A673 (cell line): ENCODE data around the gene C4BPA. TPM values are rescaled to one million over a fixed set of nuclear protein-coding genes. Genes with fewer than 3 reads are reported as not detected.

Experiments used
- BruUV-seq: library from RNA; stranded (reverse); fragments of 400-500 nt; replicated peaks from 2 replicates; lab custom pipeline; 2021; lab: Mats Ljungman, UMichigan
- CTCF ChIA-PET: fragments of 300-600 bp; sonication (Branson Sonifier 250); formaldehyde crosslinking; loops from one replicate; lab custom pipeline; 2022; ENCODE audit warnings: antibody characterized with exemption; lab: Charles Lee
- POLR2A ChIA-PET: fragments of 300-600 bp; sonication (Branson Sonifier 250); formaldehyde crosslinking; loops from one replicate; lab custom pipeline; 2022; ENCODE audit warnings: antibody characterized with exemption; ENCODE audit not compliant: low non-redundant PET; lab: Charles Lee
- DNase-seq: peaks from one replicate; pipeline ENCODE4 v3.0.0-alpha.2; 2015; ENCODE audit warnings: low spot score
- H3K27ac ChIP-seq: fragments of 200-600 bp; sonication (generic); 2 replicates; pipeline ENCODE4 v1.5.1; 2016; ENCODE audit warnings: mixed run types, low read depth, mild to moderate bottlenecking, mixed read lengths, antibody characterized with exemption, low read length; ENCODE audit not compliant: poor library complexity, severe bottlenecking
- H3K27me3 ChIP-seq: fragments of 200-600 bp; sonication (generic); replicated peaks from 2 replicates; pipeline ENCODE4 v1.6.1; 2017; ENCODE audit warnings: mixed run types, low read depth, mild to moderate bottlenecking, mixed read lengths, antibody characterized with exemption, low read length; ENCODE audit not compliant: insufficient read depth, poor library complexity
- H3K36me3 ChIP-seq: fragments of 200-600 bp; sonication (generic); 2 replicates; pipeline ENCODE4 v1.6.1; 2016; ENCODE audit warnings: mixed run types, mild to moderate bottlenecking, mixed read lengths, antibody characterized with exemption, low read length; ENCODE audit not compliant: insufficient read depth, poor library complexity, severe bottlenecking
- H3K4me1 ChIP-seq: fragments of 200-600 bp; sonication (generic); 2 replicates; pipeline ENCODE4 v1.6.1; 2017; ENCODE audit warnings: mixed run types, mild to moderate bottlenecking, mixed read lengths, antibody characterized with exemption, low read length; ENCODE audit not compliant: insufficient read depth, poor library complexity, severe bottlenecking
- H3K4me3 ChIP-seq: fragments of 200-600 bp; sonication (generic); 2 replicates; pipeline ENCODE4 v1.5.1; 2016; ENCODE audit warnings: low read depth, mixed run types, mild to moderate bottlenecking, mixed read lengths, low read length; ENCODE audit not compliant: poor library complexity, severe bottlenecking
- H3K9me3 ChIP-seq: fragments of 200-600 bp; sonication (generic); 2 replicates; pipeline ENCODE4 v1.6.1; 2016; ENCODE audit warnings: mixed run types, low read depth, mild to moderate bottlenecking, mixed read lengths, antibody characterized with exemption, low read length; ENCODE audit not compliant: poor library complexity, severe bottlenecking
- CTCF ChIP-seq: fragments of 300-800, 200-600 bp; sonication (generic); conservative IDR thresholded peaks from 2 replicates; pipeline ENCODE4 v1.5.1; 2017; ENCODE audit warnings: low read depth, mild to moderate bottlenecking, antibody characterized with exemption, low read length, moderate library complexity, mixed read lengths
- EZH2 ChIP-seq: fragments of 200-600 bp; sonication (generic); IDR thresholded peaks from 2 replicates; pipeline ENCODE4 v1.6.1; 2017; ENCODE audit warnings: borderline replicate concordance, low read depth, mild to moderate bottlenecking, mixed read lengths, antibody characterized with exemption, low read length; ENCODE audit not compliant: poor library complexity, severe bottlenecking
- intact Hi-C: fragments of 100-400 bp; cut with micrococcal nuclease; formaldehyde crosslinking; loops from one replicate; pipeline ENCODE4 v1.10.0; 2022; ENCODE audit not compliant: unreplicated experiment
- total RNA-seq: library from RNA; stranded (reverse); gene quantifications from 2 replicates; pipeline ENCODE4 v1.2.3, GENCODE V29; 2021

The C4BPA gene
- total RNA-seq, 1 experiment from 2014 or later = not detected

- BruUV-seq = no TSS peak
- no peaks in the 10 kb centered on the region for H3K4me1 ChIP-seq
- CTCF ChIA-PET = no interaction called here
- TF ChIP-seq CTCF = no peak
- TF ChIP-seq EZH2 = no peak
- H3K36me3 ChIP-seq = no peaks in the 10 kb centered on the region
- H3K4me3 ChIP-seq = no peak overlapping the region
- intact Hi-C loops = no loop called here
- H3K9me3 ChIP-seq = no peaks in the 10 kb centered on the region
- peaks cover under 1% of the 10 kb centered on the region for H3K27me3 ChIP-seq
- H3K27ac ChIP-seq = no peak overlapping the region
- DNase-seq = no peak
- POLR2A ChIA-PET = no interaction called here
These were observed 52.1 kb downstream of the C4BPA start for GRCh38 chr1:207156095-207156494.

- CTCF ChIA-PET = no interaction called here
These were observed 52.8 kb downstream of the C4BPA start for GRCh38 chr1:207156826-207157225.

GRCh38 chr1:207164086-207164485 is 60.1 kb downstream of the C4BPA start:
- intact Hi-C loops = no loop called here
- ChIA-PET CTCF (no interaction called here), POLR2A (no interaction called here)
- no peaks in the 10 kb centered on the region for H3K4me1 ChIP-seq
- TF ChIP-seq EZH2 (no peak), CTCF (no peak)
- no TSS peak for BruUV-seq
- no peaks in the 10 kb centered on the region for H3K9me3 ChIP-seq
- no peak overlapping the region for H3K27ac ChIP-seq
- no peak overlapping the region for H3K4me3 ChIP-seq
- peaks cover 13% of the 10 kb centered on the region for H3K27me3 ChIP-seq
- no peaks in the 10 kb centered on the region for H3K36me3 ChIP-seq
- no peak for DNase-seq

More at GRCh38 chr1:207156826-207157225, 52.8 kb downstream of the C4BPA start:
- POLR2A ChIA-PET = no interaction called here
- H3K4me1 ChIP-seq = no peaks in the 10 kb centered on the region
- no peak for TF ChIP-seq EZH2
- TF ChIP-seq CTCF = no peak
- no peak overlapping the region for H3K4me3 ChIP-seq
- no peak for DNase-seq
- intact Hi-C loops = no loop called here
- peaks cover 5% of the 10 kb centered on the region for H3K27me3 ChIP-seq
- no peaks in the 10 kb centered on the region for H3K36me3 ChIP-seq
- no TSS peak for BruUV-seq
- no peaks in the 10 kb centered on the region for H3K9me3 ChIP-seq
- H3K27ac ChIP-seq = no peak overlapping the region
